OCI-LY7 (cell line): ENCODE results near the gene NACC2.

Experiments used
- CTCF ChIP-seq: fragments of 200-600 bp; sonication (generic); conservative IDR thresholded peaks from 2 replicates; pipeline ENCODE4 v1.5.1; 2014; ENCODE audit warnings: mild to moderate bottlenecking, antibody characterized with exemption, low read length, moderate library complexity, mixed read lengths
- EZH2phosphoT487 ChIP-seq: fragments of 200-600 bp; sonication (generic); IDR thresholded peaks from 2 replicates; pipeline ENCODE4 v1.6.1; 2018; ENCODE audit warnings: low read depth, borderline replicate concordance, mild to moderate bottlenecking, mixed run types, antibody characterized with exemption, low read length, moderate library complexity, mixed read lengths

- TF ChIP-seq CTCF (no peak), EZH2phosphoT487 (no peak)
Measured at GRCh38 chr9:136022731-136023409, 72.2 kb downstream of the NACC2 start.
